Gastroesophageal sphincter (tissue), 3 donors: Measurements from ENCODE around the gene CASKIN1.

Experiments used
- CTCF ChIP-seq, 4 experiments: fragments of 200-600 bp in 2 of 4; fragments of 450-650 bp in 2 of 4; sonication (generic) in 1 of 4; IDR thresholded peaks; one replicate each; pipeline ENCODE4 v1.5.1; 2017 to 2019; ENCODE audit warnings: antibody characterized with exemption in 4 of 4, mild to moderate bottlenecking in 2 of 4, moderate library complexity in 2 of 4
- POLR2AphosphoS5 ChIP-seq: sonication (generic); formaldehyde crosslinking; IDR thresholded peaks from one replicate; pipeline ENCODE4 v1.6.1; 2017; ENCODE audit warnings: antibody characterized with exemption

- no peak for TF ChIP-seq CTCF (IDR thresholded peaks at IDR 0.05)
- no peak for TF ChIP-seq POLR2AphosphoS5
Observed at GRCh38 chr16:2191446-2191706, 5.0 kb downstream of the CASKIN1 start.
